Thyroid gland (tissue), 4 donors: ENCODE measurements around the gene GP9. TPM values are rescaled to one million over a fixed set of nuclear protein-coding genes. Genes with fewer than 3 reads are reported as not detected.

Source experiments
- DNase-seq, 2 donors: peaks; one replicate each; pipeline ENCODE4 v3.0.0-alpha.2; 2019
- H3K27ac ChIP-seq, 3 donors: fragments of 200-600 bp; sonication (generic); 1 replicate in 2 of 3; 2 replicates in 1 of 3; pipeline ENCODE4 v1.5.1; 2016 to 2019; ENCODE audit warnings: mild to moderate bottlenecking in 1 of 3, moderate library complexity in 1 of 3
- H3K27me3 ChIP-seq: fragments of 200-600 bp; sonication (generic); one replicate; pipeline ENCODE4 v1.5.1; 2019
- H3K36me3 ChIP-seq, 2 donors: fragments of 200-600 bp; sonication (generic); one replicate each; pipeline ENCODE4 v1.5.1; 2016 to 2019
- H3K4me1 ChIP-seq, 2 donors: fragments of 200-600 bp; sonication (generic); one replicate each; pipeline ENCODE4 v1.5.1; 2017 to 2019
- H3K4me3 ChIP-seq, 3 donors: fragments of 200-600 bp; sonication (generic); replicated peaks in 1 of 3; 1 replicate in 2 of 3; 2 replicates in 1 of 3; pipeline ENCODE4 v1.5.1; 2016; ENCODE audit warnings: mild to moderate bottlenecking in 1 of 3
- H3K9me3 ChIP-seq: fragments of 200-600 bp; sonication (generic); one replicate; pipeline ENCODE4 v1.5.1; 2017
- POLR2A ChIP-seq, 2 donors: fragments of 450-650 bp; IDR thresholded peaks; one replicate each; pipeline ENCODE4 v1.6.1; 2017; ENCODE audit warnings: antibody characterized with exemption in 2 of 2, mild to moderate bottlenecking in 2 of 2, moderate library complexity in 1 of 2
- WGBS, 2 donors: methylation state at CpG; one replicate each; pipeline ENCODE4 v1.1.5; 2017; 5-methylcytosine and 5-hydroxymethylcytosine counted together
- intact Hi-C: fragments of 100-400 bp; cut with DNase I; formaldehyde crosslinking; loops from one replicate; pipeline ENCODE4 v1.15.1; 2023
- total RNA-seq, 4 donors: library from RNA; depleted of rRNA; stranded (reverse); fragments of >200 nt; gene quantifications; one replicate each; pipeline ENCODE4 v1.2.3, GENCODE V29; 2016
- TF ChIP-seq, protein P1 (sequence below), 6 experiments: fragments of 200-600 bp in 3 of 6; fragments of 450-650 bp in 3 of 6; sonication (generic) in 3 of 6; IDR thresholded peaks; one replicate each; pipeline ENCODE4 v1.5.1; 2016 to 2019; ENCODE audit warnings: antibody characterized with exemption in 6 of 6, mild to moderate bottlenecking in 2 of 6, inconsistent platforms in 1 of 6, moderate library complexity in 1 of 6

GP9 gene
- total RNA-seq, 4 donors from 2014 or later = not detected

DNA sequence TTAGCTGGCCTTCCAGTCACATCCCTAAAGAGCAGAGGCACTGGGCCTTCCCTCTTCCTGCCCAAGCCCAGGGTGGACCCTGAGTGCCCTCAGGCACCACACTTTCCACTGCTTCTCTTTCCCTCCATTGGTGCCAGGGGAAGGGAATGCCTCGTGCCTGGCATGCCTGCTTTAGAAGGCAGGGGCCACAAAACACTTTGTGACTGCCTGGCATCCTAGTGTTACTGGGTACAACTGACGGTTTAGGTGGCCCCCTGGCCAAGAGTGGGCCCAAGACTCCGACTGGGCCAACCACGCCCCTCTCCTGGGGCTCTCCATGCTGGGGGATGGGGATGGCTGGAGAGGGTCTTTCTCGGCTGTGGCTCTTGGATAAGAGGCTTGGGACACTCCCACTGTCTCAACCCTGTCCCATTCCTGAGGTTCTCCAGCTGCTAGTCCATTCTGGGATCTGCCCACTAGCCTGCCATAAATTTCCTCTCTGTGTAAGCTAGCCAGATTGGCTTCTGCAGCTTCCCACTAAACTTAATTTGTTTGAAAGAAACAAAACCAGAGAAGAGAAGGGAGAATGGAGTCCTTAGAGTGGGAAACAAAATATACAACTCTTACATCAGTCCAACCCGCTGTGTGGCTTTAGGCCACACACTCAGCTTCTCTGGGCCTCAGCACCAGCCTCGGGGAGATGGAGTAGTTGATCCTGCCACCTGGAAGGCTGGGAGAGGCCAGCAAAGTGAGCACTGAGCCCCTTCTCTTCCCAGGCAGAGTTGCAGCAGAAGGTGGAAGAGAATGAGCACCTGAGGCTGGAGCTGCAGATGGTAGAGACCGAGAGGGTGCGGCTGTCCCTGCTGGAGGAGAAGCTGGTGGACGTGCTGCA is 24.1 kb upstream of the GP9 start:
- Histone ChIP-seq H3K36me3 (no peaks in the 10 kb centered on the region), H3K4me3 (no peak overlapping the region), H3K27ac (no peak overlapping the region), H3K4me1 (peaks cover 7 to 15% of the 10 kb centered on the region in 2 donors), H3K27me3 (no peaks in the 10 kb centered on the region), H3K9me3 (no peaks in the 10 kb centered on the region)
- intact Hi-C loops = no loop called here
- 69 to 84% methylated on average over 6 to 10 of the region's 10 CpGs for WGBS, 2 donors
- no peak for DNase-seq
- TF ChIP-seq, protein P1, sequence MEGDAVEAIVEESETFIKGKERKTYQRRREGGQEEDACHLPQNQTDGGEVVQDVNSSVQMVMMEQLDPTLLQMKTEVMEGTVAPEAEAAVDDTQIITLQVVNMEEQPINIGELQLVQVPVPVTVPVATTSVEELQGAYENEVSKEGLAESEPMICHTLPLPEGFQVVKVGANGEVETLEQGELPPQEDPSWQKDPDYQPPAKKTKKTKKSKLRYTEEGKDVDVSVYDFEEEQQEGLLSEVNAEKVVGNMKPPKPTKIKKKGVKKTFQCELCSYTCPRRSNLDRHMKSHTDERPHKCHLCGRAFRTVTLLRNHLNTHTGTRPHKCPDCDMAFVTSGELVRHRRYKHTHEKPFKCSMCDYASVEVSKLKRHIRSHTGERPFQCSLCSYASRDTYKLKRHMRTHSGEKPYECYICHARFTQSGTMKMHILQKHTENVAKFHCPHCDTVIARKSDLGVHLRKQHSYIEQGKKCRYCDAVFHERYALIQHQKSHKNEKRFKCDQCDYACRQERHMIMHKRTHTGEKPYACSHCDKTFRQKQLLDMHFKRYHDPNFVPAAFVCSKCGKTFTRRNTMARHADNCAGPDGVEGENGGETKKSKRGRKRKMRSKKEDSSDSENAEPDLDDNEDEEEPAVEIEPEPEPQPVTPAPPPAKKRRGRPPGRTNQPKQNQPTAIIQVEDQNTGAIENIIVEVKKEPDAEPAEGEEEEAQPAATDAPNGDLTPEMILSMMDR (IDR thresholded peaks at IDR 0.05) = no peak
- TF ChIP-seq POLR2A (IDR thresholded peaks at IDR 0.05) = no peak

- no peak for DNase-seq
- Histone ChIP-seq H3K4me1 (peaks cover 7 to 15% of the 10 kb centered on the region in 2 donors), H3K27me3 (no peaks in the 10 kb centered on the region), H3K27ac (no peak overlapping the region), H3K9me3 (no peaks in the 10 kb centered on the region), H3K4me3 (no peak overlapping the region), H3K36me3 (no peaks in the 10 kb centered on the region)
- intact Hi-C loops = no loop called here
- TF ChIP-seq POLR2A (IDR thresholded peaks at IDR 0.05) = no peak
- TF ChIP-seq, protein P1 (IDR thresholded peaks at IDR 0.05) = no peak
- WGBS, 2 donors = 71 to 100% methylated on average over 2 of the region's 2 CpGs
Observed at GRCh38 chr3:129037093-129037419, 23.5 kb upstream of the GP9 start.

DNA sequence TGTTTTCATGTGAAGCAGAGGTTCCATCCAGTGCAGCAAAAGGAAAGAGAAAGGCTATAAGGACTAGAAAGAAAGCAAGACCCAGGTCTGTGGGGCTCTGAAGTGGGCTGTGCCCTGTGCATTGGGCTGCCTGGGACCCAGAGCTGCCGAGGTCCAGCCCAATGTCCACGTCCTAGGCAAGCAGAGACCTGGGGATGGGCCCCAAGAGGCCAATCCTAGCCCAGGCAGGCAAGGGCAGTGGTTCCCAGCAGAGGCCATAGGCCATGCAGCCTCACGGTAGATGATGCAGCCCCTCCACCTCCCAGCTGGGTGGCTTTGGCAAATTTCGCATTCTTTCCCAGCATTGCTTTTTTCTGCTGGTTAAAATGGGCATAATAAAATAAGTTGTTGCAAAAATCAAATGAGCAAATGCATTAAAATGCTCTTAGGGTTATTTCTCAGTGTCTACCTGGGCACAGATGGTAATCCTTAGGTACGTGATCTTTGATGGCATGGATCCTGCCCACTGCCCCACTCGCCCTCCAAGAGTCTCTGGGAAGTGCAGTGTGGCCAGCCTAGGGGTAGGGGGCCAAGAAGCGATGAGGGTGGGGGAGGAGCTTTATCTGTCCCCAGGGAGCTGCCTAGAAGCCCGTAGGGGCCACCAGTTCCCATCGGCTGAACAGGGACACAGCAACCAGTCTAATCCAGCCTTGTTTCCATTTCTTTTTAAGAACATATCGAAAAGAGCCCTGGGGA is 22.3 kb upstream of the GP9 start:
- no peak for DNase-seq
- TF ChIP-seq, protein P1 (IDR thresholded peaks at IDR 0.05) = no peak
- no peak for TF ChIP-seq POLR2A (IDR thresholded peaks at IDR 0.05)
- H3K27me3 ChIP-seq = no peaks in the 10 kb centered on the region
- H3K9me3 ChIP-seq = no peaks in the 10 kb centered on the region
- 78 to 82% methylated on average over 9 to 10 of the region's 10 CpGs for WGBS, 2 donors
- no peak overlapping the region for H3K4me3 ChIP-seq
- H3K27ac ChIP-seq = no peak overlapping the region
- intact Hi-C loops = no loop called here
- peaks cover 7 to 15% of the 10 kb centered on the region in 2 donors for H3K4me1 ChIP-seq
- H3K36me3 ChIP-seq = no peaks in the 10 kb centered on the region

GRCh38 chr3:129039271-129040038 is 21.1 kb upstream of the GP9 start:
- H3K9me3 ChIP-seq = no peaks in the 10 kb centered on the region
- no peaks in the 10 kb centered on the region for H3K36me3 ChIP-seq
- peaks cover 7 to 15% of the 10 kb centered on the region in 2 donors for H3K4me1 ChIP-seq
- TF ChIP-seq, protein P1 (IDR thresholded peaks at IDR 0.05) = no peak
- no peak for TF ChIP-seq POLR2A (IDR thresholded peaks at IDR 0.05)
- no peaks in the 10 kb centered on the region for H3K27me3 ChIP-seq
- H3K4me3 ChIP-seq = no peak overlapping the region
- intact Hi-C loops = no loop called here
- peak; percentile 45 to 48 for DNase-seq
- WGBS, 2 donors = 40 to 55% methylated on average over 10 to 13 of the region's 14 CpGs
- no peak overlapping the region for H3K27ac ChIP-seq
